MM.1S (cell line): ENCODE data around the gene MIGA2.

ENCODE experiments used
- EZH2 ChIP-seq: fragments of 300-600 bp; sonication (generic); optimal IDR thresholded peaks from 2 replicates; pipeline ENCODE3; 2017; ENCODE audit warnings: low read depth, mild to moderate bottlenecking, antibody characterized with exemption, low read length, mixed read lengths
- EZH2phosphoT487 ChIP-seq: fragments of 300-600 bp; sonication (generic); IDR thresholded peaks from 2 replicates; pipeline ENCODE4 v1.6.1; 2018; ENCODE audit warnings: antibody characterized with exemption, low read length
- TF ChIP-seq, protein P1 (sequence below): fragments of 300-600 bp; sonication (generic); IDR thresholded peaks from 2 replicates; pipeline ENCODE4 v1.5.1; 2016; ENCODE audit warnings: antibody characterized with exemption, low read length, mixed read lengths

- TF ChIP-seq, protein P1, sequence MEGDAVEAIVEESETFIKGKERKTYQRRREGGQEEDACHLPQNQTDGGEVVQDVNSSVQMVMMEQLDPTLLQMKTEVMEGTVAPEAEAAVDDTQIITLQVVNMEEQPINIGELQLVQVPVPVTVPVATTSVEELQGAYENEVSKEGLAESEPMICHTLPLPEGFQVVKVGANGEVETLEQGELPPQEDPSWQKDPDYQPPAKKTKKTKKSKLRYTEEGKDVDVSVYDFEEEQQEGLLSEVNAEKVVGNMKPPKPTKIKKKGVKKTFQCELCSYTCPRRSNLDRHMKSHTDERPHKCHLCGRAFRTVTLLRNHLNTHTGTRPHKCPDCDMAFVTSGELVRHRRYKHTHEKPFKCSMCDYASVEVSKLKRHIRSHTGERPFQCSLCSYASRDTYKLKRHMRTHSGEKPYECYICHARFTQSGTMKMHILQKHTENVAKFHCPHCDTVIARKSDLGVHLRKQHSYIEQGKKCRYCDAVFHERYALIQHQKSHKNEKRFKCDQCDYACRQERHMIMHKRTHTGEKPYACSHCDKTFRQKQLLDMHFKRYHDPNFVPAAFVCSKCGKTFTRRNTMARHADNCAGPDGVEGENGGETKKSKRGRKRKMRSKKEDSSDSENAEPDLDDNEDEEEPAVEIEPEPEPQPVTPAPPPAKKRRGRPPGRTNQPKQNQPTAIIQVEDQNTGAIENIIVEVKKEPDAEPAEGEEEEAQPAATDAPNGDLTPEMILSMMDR = no peak
- TF ChIP-seq EZH2 = no peak
- no peak for TF ChIP-seq EZH2phosphoT487
Observed at GRCh38 chr9:129012893-129013448, 23.5 kb upstream of the MIGA2 start.
